Measurements from ENCODE around the gene ARHGAP18. TPM values are rescaled to one million over a fixed set of nuclear protein-coding genes. Genes with fewer than 3 reads are reported as not detected.

Gene ARHGAP18
- total and polyA plus RNA-seq, 2 of the 13 experiments (the other 11 are each of a cell fraction or from before 2014, with no cell fraction given) = 58.2 to 115 TPM

DNA sequence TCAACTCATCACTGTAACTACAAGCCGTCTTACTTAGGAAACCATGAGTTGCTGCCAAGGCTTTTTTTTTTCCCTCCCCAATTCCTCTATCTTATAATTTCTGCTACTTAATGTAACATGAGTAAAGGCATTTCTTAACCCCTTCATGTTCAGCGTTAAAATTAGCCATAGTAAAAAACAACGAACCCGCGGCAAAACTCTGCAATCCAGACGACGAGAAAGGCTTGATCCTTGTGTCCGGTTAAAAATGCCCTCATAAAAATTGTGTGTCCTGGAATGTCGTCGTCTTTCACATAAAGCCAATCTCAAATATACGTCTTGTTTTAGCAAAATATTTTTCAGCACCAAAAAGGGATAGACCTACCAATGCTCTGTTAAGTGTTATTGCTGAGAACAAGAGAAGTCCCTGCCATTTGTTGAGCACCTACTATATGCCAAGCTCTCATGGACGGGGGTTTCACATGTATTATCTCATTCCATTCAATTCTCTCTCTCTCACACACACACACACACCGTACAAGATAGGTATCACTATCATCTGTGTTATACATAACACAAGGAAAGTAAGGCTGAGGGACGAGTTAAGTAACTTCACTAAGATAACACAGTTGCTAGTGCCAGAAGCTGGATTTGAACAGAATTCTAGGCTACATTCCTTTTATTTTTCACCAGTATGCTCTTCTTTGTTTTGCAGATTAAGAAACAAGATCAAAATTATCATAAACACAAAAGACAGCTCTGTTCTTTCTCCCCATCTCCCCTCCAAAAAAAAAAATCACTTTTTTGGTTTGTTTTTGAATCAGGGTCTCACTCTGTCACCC is 683 bp upstream of the ARHGAP18 start (continued):
- TF ChIP-seq NRL (CRISPR knock-in tag; IDR thresholded peaks at IDR 0.05; ENCODE audit: borderline replicate concordance) = no peak
- TF ChIP-seq ZZZ3 (CRISPR knock-in tag; IDR thresholded peaks at IDR 0.05; ENCODE audit: borderline replicate concordance) = no peak
- TF ChIP-seq, protein P1, sequence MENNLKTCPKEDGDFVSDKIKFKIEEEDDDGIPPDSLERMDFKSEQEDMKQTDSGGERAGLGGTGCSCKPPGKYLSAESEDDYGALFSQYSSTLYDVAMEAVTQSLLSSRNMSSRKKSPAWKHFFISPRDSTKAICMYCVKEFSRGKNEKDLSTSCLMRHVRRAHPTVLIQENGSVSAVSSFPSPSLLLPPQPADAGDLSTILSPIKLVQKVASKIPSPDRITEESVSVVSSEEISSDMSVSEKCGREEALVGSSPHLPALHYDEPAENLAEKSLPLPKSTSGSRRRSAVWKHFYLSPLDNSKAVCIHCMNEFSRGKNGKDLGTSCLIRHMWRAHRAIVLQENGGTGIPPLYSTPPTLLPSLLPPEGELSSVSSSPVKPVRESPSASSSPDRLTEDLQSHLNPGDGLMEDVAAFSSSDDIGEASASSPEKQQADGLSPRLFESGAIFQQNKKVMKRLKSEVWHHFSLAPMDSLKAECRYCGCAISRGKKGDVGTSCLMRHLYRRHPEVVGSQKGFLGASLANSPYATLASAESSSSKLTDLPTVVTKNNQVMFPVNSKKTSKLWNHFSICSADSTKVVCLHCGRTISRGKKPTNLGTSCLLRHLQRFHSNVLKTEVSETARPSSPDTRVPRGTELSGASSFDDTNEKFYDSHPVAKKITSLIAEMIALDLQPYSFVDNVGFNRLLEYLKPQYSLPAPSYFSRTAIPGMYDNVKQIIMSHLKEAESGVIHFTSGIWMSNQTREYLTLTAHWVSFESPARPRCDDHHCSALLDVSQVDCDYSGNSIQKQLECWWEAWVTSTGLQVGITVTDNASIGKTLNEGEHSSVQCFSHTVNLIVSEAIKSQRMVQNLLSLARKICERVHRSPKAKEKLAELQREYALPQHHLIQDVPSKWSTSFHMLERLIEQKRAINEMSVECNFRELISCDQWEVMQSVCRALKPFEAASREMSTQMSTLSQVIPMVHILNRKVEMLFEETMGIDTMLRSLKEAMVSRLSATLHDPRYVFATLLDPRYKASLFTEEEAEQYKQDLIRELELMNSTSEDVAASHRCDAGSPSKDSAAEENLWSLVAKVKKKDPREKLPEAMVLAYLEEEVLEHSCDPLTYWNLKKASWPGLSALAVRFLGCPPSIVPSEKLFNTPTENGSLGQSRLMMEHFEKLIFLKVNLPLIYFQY (CRISPR knock-in tag; IDR thresholded peaks at IDR 0.05; ENCODE audit: borderline replicate concordance) = 0 out of 2 replicates have a peak, but pooled peaks have one; percentile 9
- TF ChIP-seq, protein P2, sequence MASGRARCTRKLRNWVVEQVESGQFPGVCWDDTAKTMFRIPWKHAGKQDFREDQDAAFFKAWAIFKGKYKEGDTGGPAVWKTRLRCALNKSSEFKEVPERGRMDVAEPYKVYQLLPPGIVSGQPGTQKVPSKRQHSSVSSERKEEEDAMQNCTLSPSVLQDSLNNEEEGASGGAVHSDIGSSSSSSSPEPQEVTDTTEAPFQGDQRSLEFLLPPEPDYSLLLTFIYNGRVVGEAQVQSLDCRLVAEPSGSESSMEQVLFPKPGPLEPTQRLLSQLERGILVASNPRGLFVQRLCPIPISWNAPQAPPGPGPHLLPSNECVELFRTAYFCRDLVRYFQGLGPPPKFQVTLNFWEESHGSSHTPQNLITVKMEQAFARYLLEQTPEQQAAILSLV (CRISPR knock-in tag; IDR thresholded peaks at IDR 0.05; ENCODE audit: borderline replicate concordance) = no peak
- TF ChIP-seq RBAK (CRISPR knock-in tag; IDR thresholded peaks at IDR 0.05) = no peak
- no peak for TF ChIP-seq MYNN (CRISPR knock-in tag; IDR thresholded peaks at IDR 0.05; ENCODE audit: low read depth)
- TF ChIP-seq EEA1 (CRISPR knock-in tag; IDR thresholded peaks at IDR 0.05; ENCODE audit: borderline replicate concordance) = no peak
- TF ChIP-seq, protein P3, sequence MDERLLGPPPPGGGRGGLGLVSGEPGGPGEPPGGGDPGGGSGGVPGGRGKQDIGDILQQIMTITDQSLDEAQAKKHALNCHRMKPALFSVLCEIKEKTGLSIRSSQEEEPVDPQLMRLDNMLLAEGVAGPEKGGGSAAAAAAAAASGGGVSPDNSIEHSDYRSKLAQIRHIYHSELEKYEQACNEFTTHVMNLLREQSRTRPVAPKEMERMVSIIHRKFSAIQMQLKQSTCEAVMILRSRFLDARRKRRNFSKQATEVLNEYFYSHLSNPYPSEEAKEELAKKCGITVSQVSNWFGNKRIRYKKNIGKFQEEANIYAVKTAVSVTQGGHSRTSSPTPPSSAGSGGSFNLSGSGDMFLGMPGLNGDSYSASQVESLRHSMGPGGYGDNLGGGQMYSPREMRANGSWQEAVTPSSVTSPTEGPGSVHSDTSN (CRISPR knock-in tag; IDR thresholded peaks at IDR 0.05) = no peak
- TF ChIP-seq FOXM1 (CRISPR knock-in tag; IDR thresholded peaks at IDR 0.05) = no peak
- no peak for TF ChIP-seq IRF2 (CRISPR knock-in tag; IDR thresholded peaks at IDR 0.05)
- no peak for TF ChIP-seq ZNF768 (CRISPR knock-in tag; IDR thresholded peaks at IDR 0.05)
- no peak for TF ChIP-seq MTF2 (CRISPR knock-in tag; IDR thresholded peaks at IDR 0.05; ENCODE audit: borderline replicate concordance)
- TF ChIP-seq, protein P4, sequence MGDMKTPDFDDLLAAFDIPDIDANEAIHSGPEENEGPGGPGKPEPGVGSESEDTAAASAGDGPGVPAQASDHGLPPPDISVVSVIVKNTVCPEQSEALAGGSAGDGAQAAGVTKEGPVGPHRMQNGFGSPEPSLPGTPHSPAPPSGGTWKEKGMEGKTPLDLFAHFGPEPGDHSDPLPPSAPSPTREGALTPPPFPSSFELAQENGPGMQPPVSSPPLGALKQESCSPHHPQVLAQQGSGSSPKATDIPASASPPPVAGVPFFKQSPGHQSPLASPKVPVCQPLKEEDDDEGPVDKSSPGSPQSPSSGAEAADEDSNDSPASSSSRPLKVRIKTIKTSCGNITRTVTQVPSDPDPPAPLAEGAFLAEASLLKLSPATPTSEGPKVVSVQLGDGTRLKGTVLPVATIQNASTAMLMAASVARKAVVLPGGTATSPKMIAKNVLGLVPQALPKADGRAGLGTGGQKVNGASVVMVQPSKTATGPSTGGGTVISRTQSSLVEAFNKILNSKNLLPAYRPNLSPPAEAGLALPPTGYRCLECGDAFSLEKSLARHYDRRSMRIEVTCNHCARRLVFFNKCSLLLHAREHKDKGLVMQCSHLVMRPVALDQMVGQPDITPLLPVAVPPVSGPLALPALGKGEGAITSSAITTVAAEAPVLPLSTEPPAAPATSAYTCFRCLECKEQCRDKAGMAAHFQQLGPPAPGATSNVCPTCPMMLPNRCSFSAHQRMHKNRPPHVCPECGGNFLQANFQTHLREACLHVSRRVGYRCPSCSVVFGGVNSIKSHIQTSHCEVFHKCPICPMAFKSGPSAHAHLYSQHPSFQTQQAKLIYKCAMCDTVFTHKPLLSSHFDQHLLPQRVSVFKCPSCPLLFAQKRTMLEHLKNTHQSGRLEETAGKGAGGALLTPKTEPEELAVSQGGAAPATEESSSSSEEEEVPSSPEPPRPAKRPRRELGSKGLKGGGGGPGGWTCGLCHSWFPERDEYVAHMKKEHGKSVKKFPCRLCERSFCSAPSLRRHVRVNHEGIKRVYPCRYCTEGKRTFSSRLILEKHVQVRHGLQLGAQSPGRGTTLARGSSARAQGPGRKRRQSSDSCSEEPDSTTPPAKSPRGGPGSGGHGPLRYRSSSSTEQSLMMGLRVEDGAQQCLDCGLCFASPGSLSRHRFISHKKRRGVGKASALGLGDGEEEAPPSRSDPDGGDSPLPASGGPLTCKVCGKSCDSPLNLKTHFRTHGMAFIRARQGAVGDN (CRISPR knock-in tag; IDR thresholded peaks at IDR 0.05) = no peak
- TF ChIP-seq SRF (IDR thresholded peaks at IDR 0.05; ENCODE audit: low read depth, low read length) = no peak
- no peak for TF ChIP-seq ZNF33A (CRISPR knock-in tag; IDR thresholded peaks at IDR 0.05; ENCODE audit: borderline replicate concordance)
